Neutrophil (primary cell): ENCODE results near the gene TMEM181.
"Not testable (repeated sequence)": the region's sequence is repeated elsewhere in the genome, so short reads cannot be mapped to it uniquely, and the experiment has no call there.

Experiments used
- H3K27ac ChIP-seq: fragments of 200-600 bp; sonication (generic); 2 replicates; pipeline ENCODE4 v1.5.1; 2016; ENCODE audit warnings: mild to moderate bottlenecking, moderate library complexity
- H3K27me3 ChIP-seq: fragments of 200-600 bp; sonication (generic); 2 replicates; pipeline ENCODE4 v1.6.0; 2016; ENCODE audit warnings: mild to moderate bottlenecking
- H3K36me3 ChIP-seq: fragments of 200-600 bp; sonication (generic); 2 replicates; pipeline ENCODE4 v1.5.1; 2017
- H3K4me1 ChIP-seq, 2 experiments: fragments of 200-600 bp in 1 of 2; sonication (generic) in 1 of 2; 1 replicate in 1 of 2; 2 replicates in 1 of 2; pipeline versions ENCODE4 v1.5.1 to v1.6.1; 2013 to 2016; ENCODE audit warnings: low read depth in 1 of 2, low read length in 1 of 2, mild to moderate bottlenecking in 1 of 2, moderate library complexity in 1 of 2; ENCODE audit not compliant: control insufficient read depth in 1 of 2, insufficient read depth in 1 of 2
- H3K4me3 ChIP-seq, 2 experiments: fragments of 200-600 bp in 1 of 2; sonication (generic) in 1 of 2; 1 replicate in 1 of 2; 2 replicates in 1 of 2; pipeline ENCODE4 v1.5.1; 2013 to 2016; ENCODE audit warnings: low read depth in 1 of 2, low read length in 1 of 2, mild to moderate bottlenecking in 1 of 2, moderate library complexity in 1 of 2
- H3K9me3 ChIP-seq: fragments of 200-600 bp; sonication (generic); 2 replicates; pipeline ENCODE4 v1.5.1; 2016
- CTCF ChIP-seq: fragments of 200-600 bp; sonication (generic); IDR thresholded peaks from 2 replicates; pipeline ENCODE4 v1.5.1; 2016; ENCODE audit warnings: antibody characterized with exemption

Gene TMEM181

GRCh38 chr6:158655569-158656450 is 95.9 kb downstream of the TMEM181 start:
- no peak for TF ChIP-seq CTCF
- H3K4me3 ChIP-seq = peak overlapping the region; percentile 55 to 56
- peak overlapping the region; percentile 95 for H3K27ac ChIP-seq
- H3K27me3 ChIP-seq = no peaks in the 10 kb centered on the region
- H3K36me3 ChIP-seq = no peaks in the 10 kb centered on the region
- H3K9me3 ChIP-seq = no peaks in the 10 kb centered on the region
- peaks cover 79 to 84% of the 10 kb centered on the region in 2 experiments for H3K4me1 ChIP-seq

GRCh38 chr6:158656986-158657385 is 97.1 kb downstream of the TMEM181 start:
- H3K36me3 ChIP-seq, H3K27me3 ChIP-seq, H3K9me3 ChIP-seq, H3K4me3 ChIP-seq: not testable (repeated sequence)
- peak overlapping the region; percentile 95 for H3K27ac ChIP-seq
- peaks cover 79 to 85% of the 10 kb centered on the region in 2 experiments for H3K4me1 ChIP-seq

- H3K4me3 ChIP-seq = peak overlapping the region in 1 of 2 experiments; percentile 1
- H3K27ac ChIP-seq = peak overlapping the region; percentile 48
- no peaks in the 10 kb centered on the region for H3K27me3 ChIP-seq
- H3K36me3 ChIP-seq = peaks cover 25% of the 10 kb centered on the region
- no peak for TF ChIP-seq CTCF
- peaks cover 79 to 81% of the 10 kb centered on the region in 2 experiments for H3K4me1 ChIP-seq
- no peaks in the 10 kb centered on the region for H3K9me3 ChIP-seq
Measured at GRCh38 chr6:158660333-158660754, 100.5 kb downstream of the TMEM181 start.

GRCh38 chr6:158661156-158661685 is 101.3 kb downstream of the TMEM181 start:
- Histone ChIP-seq H3K4me1 (peaks cover 79 to 81% of the 10 kb centered on the region in 2 experiments), H3K27me3 (no peaks in the 10 kb centered on the region), H3K36me3 (peaks cover 33% of the 10 kb centered on the region), H3K4me3 (peak overlapping the region in 1 of 2 experiments; percentile 1), H3K9me3 (no peaks in the 10 kb centered on the region), H3K27ac (peak overlapping the region; percentile 39)
- TF ChIP-seq CTCF = no peak

GRCh38 chr6:158662607-158662953 is 102.7 kb downstream of the TMEM181 start:
- peak overlapping the region; percentile 73 for H3K27ac ChIP-seq
- no peaks in the 10 kb centered on the region for H3K27me3 ChIP-seq
- H3K4me3 ChIP-seq = peak overlapping the region; percentile 28 to 43
- H3K9me3 ChIP-seq = no peaks in the 10 kb centered on the region
- peaks cover 33% of the 10 kb centered on the region for H3K36me3 ChIP-seq
- TF ChIP-seq CTCF = no peak
- peaks cover 81 to 83% of the 10 kb centered on the region in 2 experiments for H3K4me1 ChIP-seq
